GM18520 (cell line): ENCODE data around the gene LSM14A.
"Not testable (repeated sequence)": the region's sequence is repeated elsewhere in the genome, so short reads cannot be mapped to it uniquely, and the experiment has no call there.

Experiments used
- ATAC-seq: cut with Tn5 transposase; IDR thresholded peaks from one replicate; pipeline ENCODE4 v1.9.1; 2021; ENCODE audit not compliant: unreplicated experiment

The LSM14A gene

GRCh38 chr19:34228347-34228746 lies 56.0 kb downstream of the LSM14A start:
- no peak for ATAC-seq

- ATAC-seq: no peak
Observed at GRCh38 chr19:34228762-34229161, 56.5 kb downstream of the LSM14A start.

GRCh38 chr19:34229721-34230120 lies 57.4 kb downstream of the LSM14A start:
- no peak for ATAC-seq

- no peak for ATAC-seq
Observed at GRCh38 chr19:34230820-34231219, 58.5 kb downstream of the LSM14A start.

- no peak for ATAC-seq
Observed at GRCh38 chr19:34231439-34231838, 59.1 kb downstream of the LSM14A start.

- no peak for ATAC-seq
Observed at GRCh38 chr19:34232566-34233481, 60.5 kb downstream of the LSM14A start.

- no peak for ATAC-seq
Observed at GRCh38 chr19:34235425-34235940, 63.2 kb downstream of the LSM14A start.

- ATAC-seq: no peak
Observed at GRCh38 chr19:34236035-34236987, 64.0 kb downstream of the LSM14A start.

GRCh38 chr19:34237283-34237682 lies 65.0 kb downstream of the LSM14A start:
- no peak for ATAC-seq

GRCh38 chr19:34237939-34238338 lies 65.6 kb downstream of the LSM14A start:
- no peak for ATAC-seq

GRCh38 chr19:34241513-34242337 lies 69.4 kb downstream of the LSM14A start:
- no peak for ATAC-seq

- not testable (repeated sequence) for ATAC-seq
Observed at GRCh38 chr19:34243138-34243875, 71.0 kb downstream of the LSM14A start.

- no peak for ATAC-seq
Observed at GRCh38 chr19:34243876-34244578, 71.7 kb downstream of the LSM14A start.

GRCh38 chr19:34244611-34245299 lies 72.5 kb downstream of the LSM14A start:
- ATAC-seq: no peak

- no peak for ATAC-seq
Observed at GRCh38 chr19:34246340-34246739, 74.0 kb downstream of the LSM14A start.

- no peak for ATAC-seq
Observed at GRCh38 chr19:34248941-34249340, 76.6 kb downstream of the LSM14A start.

- ATAC-seq: not testable (repeated sequence)
Observed at GRCh38 chr19:34253167-34253566, 80.9 kb downstream of the LSM14A start.

- ATAC-seq: not testable (repeated sequence)
Observed at GRCh38 chr19:34253681-34254045, 81.4 kb downstream of the LSM14A start.
